Colonic mucosa (tissue), 4 donors: ENCODE data around the gene CSF3R. TPM values are rescaled to one million over a fixed set of nuclear protein-coding genes. Genes with fewer than 3 reads are reported as not detected.

Experiments
- DNase-seq: peaks from one replicate; pipeline ENCODE4 v3.0.0-alpha.2; 2020
- H3K27ac ChIP-seq: fragments of 200-600 bp; one replicate; pipeline ENCODE4 v1.8.0; 2021
- H3K27me3 ChIP-seq: fragments of 200-600 bp; one replicate; pipeline ENCODE4 v1.8.0; 2021
- H3K36me3 ChIP-seq: fragments of 200-600 bp; one replicate; pipeline ENCODE4 v1.8.0; 2021
- H3K4me1 ChIP-seq: fragments of 200-600 bp; one replicate; pipeline ENCODE4 v1.8.0; 2021; ENCODE audit warnings: mild to moderate bottlenecking
- H3K4me3 ChIP-seq: fragments of 200-600 bp; one replicate; pipeline ENCODE4 v1.8.0; 2021
- H3K9ac ChIP-seq, 2 donors: one replicate each; pipeline ENCODE4 v1.7.0; 2013; ENCODE audit warnings: control low read depth in 2 of 2, low read depth in 2 of 2, low read length in 2 of 2
- H3K9me3 ChIP-seq: fragments of 200-600 bp; one replicate; pipeline ENCODE4 v1.8.0; 2021
- intact Hi-C: fragments of 100-400 bp; cut with DNase I; formaldehyde crosslinking; loops from one replicate; pipeline ENCODE4 v1.14.1; 2022
- total RNA-seq, 2 donors: library from RNA; stranded (reverse); fragmentation: NEBNext Ultra II Directional in 1 of 2; extraction: Animal tissue kit (Norgen Biotek cat#: 25700) in 1 of 2; gene quantifications; one replicate each; pipeline ENCODE4 v1.2.1, GENCODE V29; 2021
- TF ChIP-seq, protein P1 (sequence below): fragments of 200-600 bp; IDR thresholded peaks from one replicate; pipeline ENCODE4 v1.8.0; 2022; ENCODE audit warnings: antibody characterized with exemption, mild to moderate bottlenecking
- donor health status: healthy.
- donor health status: DM: no; HTN: no; CAD: no.
- donor health status: DM: no; HTN: no; CAD: no.

Gene CSF3R
- 1 to 10 TPM; 1.1 to 3.8 TPM for total RNA-seq

DNA sequence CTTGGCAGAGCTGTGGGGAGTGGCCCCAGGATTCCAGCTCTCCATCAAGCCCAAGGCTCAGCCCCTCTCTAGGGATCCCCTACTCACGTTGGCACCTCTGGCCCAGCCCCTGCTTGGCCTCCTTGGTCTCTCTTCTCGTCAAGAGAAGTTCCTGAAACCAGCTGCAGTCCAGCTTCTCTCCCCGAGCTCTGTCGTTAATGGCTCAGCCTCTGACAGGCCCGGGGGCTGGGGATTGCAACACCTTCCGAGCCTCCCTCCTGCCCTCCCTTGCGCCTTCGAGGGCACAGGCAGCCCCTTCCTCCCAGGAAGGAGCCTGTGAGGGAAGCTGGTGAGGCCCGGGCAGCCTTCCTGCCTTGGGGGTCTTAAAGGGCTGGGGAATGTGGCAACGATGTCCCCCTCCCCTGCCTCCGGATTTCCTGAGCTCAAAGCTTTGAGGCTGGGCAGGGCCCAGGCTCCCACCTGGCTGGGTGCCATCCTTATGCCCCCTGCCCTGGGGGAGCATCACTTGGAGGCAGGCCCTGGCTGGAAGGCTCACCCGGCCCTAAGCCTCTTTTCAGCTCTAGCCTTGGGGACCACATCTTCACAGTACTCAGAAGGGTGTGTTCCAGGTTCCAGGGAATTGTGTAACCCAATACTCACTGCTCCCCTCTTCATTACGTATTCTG lies at the start of gene CSF3R:
TSS of gene CSF3R (minus strand) at position 190 of the 665 bp plus-strand sequence. CDS start 3,417 bp downstream, outside the sequence.
- no peaks in the 10 kb centered on the region for H3K36me3 ChIP-seq
- no peak for DNase-seq
- no peaks in the 10 kb centered on the region for H3K27me3 ChIP-seq
- H3K9ac ChIP-seq = no peak within 1 kb of the TSS
- H3K9me3 ChIP-seq = no peaks in the 10 kb centered on the region
- no peak within 1 kb of the TSS for H3K27ac ChIP-seq
- intact Hi-C loops = no loop called here
- no peak within 1 kb of the TSS for H3K4me3 ChIP-seq
- TF ChIP-seq, protein P1, sequence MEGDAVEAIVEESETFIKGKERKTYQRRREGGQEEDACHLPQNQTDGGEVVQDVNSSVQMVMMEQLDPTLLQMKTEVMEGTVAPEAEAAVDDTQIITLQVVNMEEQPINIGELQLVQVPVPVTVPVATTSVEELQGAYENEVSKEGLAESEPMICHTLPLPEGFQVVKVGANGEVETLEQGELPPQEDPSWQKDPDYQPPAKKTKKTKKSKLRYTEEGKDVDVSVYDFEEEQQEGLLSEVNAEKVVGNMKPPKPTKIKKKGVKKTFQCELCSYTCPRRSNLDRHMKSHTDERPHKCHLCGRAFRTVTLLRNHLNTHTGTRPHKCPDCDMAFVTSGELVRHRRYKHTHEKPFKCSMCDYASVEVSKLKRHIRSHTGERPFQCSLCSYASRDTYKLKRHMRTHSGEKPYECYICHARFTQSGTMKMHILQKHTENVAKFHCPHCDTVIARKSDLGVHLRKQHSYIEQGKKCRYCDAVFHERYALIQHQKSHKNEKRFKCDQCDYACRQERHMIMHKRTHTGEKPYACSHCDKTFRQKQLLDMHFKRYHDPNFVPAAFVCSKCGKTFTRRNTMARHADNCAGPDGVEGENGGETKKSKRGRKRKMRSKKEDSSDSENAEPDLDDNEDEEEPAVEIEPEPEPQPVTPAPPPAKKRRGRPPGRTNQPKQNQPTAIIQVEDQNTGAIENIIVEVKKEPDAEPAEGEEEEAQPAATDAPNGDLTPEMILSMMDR = no peak
- no peaks in the 10 kb centered on the region for H3K4me1 ChIP-seq

- H3K4me3 ChIP-seq = no peak overlapping the region
- intact Hi-C loops = no loop called here
- H3K9me3 ChIP-seq = no peaks in the 10 kb centered on the region
- no peaks in the 10 kb centered on the region for H3K36me3 ChIP-seq
- no peaks in the 10 kb centered on the region for H3K27me3 ChIP-seq
- DNase-seq = no peak
- H3K27ac ChIP-seq = no peak overlapping the region
- TF ChIP-seq, protein P1 = no peak
- H3K4me1 ChIP-seq = no peaks in the 10 kb centered on the region
- no peak overlapping the region for H3K9ac ChIP-seq
These were observed 49.1 kb upstream of the CSF3R start for GRCh38 chr1:36531833-36532232.

- Histone ChIP-seq H3K4me1 (no peaks in the 10 kb centered on the region), H3K27me3 (no peaks in the 10 kb centered on the region), H3K9ac (no peak overlapping the region), H3K36me3 (no peaks in the 10 kb centered on the region), H3K9me3 (no peaks in the 10 kb centered on the region), H3K27ac (no peak overlapping the region), H3K4me3 (no peak overlapping the region)
- intact Hi-C loops = no loop called here
- no peak for DNase-seq
- TF ChIP-seq, protein P1 = no peak
These were observed 48.1 kb upstream of the CSF3R start for GRCh38 chr1:36530791-36531190.

DNA sequence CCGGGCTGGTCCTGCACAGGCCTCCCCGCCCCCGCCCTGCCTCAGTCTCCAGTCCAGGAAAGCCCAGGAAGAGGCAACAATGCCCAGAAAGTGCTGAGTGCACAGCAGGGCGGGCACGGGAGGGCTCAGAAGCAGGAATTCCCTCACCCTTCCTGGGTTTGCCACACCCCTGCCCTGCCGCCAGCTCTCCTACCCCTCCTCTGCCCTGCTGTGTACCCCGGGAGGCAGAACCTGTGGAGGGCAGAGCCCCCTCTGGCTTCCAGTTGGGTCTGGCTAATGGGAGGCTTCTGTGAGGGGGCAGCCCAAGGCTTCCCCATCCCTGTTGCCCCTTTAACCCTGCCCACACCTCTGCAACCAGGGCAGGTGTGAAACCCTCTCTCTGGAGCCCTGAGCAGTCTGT lies 47.5 kb upstream of the CSF3R start:
- no peaks in the 10 kb centered on the region for H3K27me3 ChIP-seq
- no peaks in the 10 kb centered on the region for H3K36me3 ChIP-seq
- TF ChIP-seq, protein P1 = no peak
- H3K4me3 ChIP-seq = no peak overlapping the region
- no peaks in the 10 kb centered on the region for H3K9me3 ChIP-seq
- H3K9ac ChIP-seq = no peak overlapping the region
- H3K27ac ChIP-seq = no peak overlapping the region
- DNase-seq = no peak
- intact Hi-C loops = no loop called here
- no peaks in the 10 kb centered on the region for H3K4me1 ChIP-seq

DNA sequence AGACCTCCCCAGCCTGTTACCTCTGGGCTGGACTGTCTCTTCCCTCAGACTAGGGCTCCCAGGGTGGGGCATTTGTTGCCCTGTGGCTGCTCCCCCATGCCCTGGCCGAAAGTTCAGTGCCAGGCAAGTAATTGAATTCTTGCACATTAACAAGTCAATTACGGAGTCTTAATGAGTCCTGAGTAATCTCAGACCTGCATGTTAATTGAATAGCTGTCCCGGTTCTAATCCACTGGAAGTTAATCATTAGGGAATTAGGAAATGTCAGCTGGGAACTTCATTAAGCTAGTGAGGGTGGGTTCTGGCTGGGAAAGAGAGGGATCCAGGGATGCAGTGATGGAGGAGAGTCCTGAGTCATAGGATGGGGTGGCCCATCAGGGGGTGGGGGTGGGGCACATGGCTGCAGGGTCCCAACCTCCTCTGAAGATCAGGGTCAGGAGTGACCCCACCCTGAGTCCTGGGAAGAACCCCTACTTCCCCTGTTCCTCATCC lies 47.1 kb upstream of the CSF3R start:
- no peak for DNase-seq
- H3K9me3 ChIP-seq = no peaks in the 10 kb centered on the region
- H3K9ac ChIP-seq = no peak overlapping the region
- H3K4me1 ChIP-seq = no peaks in the 10 kb centered on the region
- H3K27ac ChIP-seq = no peak overlapping the region
- TF ChIP-seq, protein P1 = no peak
- H3K4me3 ChIP-seq = no peak overlapping the region
- intact Hi-C loops = no loop called here
- H3K27me3 ChIP-seq = no peaks in the 10 kb centered on the region
- H3K36me3 ChIP-seq = no peaks in the 10 kb centered on the region
